Mesothelial cell of epicardium (in vitro differentiated cells): ENCODE data around the gene SLC31A2. TPM values are rescaled to one million over a fixed set of nuclear protein-coding genes. Genes with fewer than 3 reads are reported as not detected.

Source experiments
- DNase-seq, 2 experiments: peaks; one replicate each; pipeline ENCODE4 v3.0.0; 2021; ENCODE audit warnings: low spot score in 2 of 2; ENCODE audit not compliant: unreplicated experiment in 2 of 2
- H3K27ac Mint-ChIP-seq: 2 replicates; pipeline ENCODE4 v1.8.0; 2021; ENCODE audit warnings: mixed read lengths
- H3K27me3 Mint-ChIP-seq: 2 replicates; pipeline ENCODE4 v1.8.0; 2021; ENCODE audit warnings: low read depth, mixed read lengths
- H3K36me3 Mint-ChIP-seq: 2 replicates; pipeline ENCODE4 v1.8.0; 2021; ENCODE audit warnings: mixed read lengths
- H3K4me1 Mint-ChIP-seq: 2 replicates; pipeline ENCODE4 v1.8.0; 2021; ENCODE audit warnings: mixed read lengths
- H3K4me3 Mint-ChIP-seq: 2 replicates; pipeline ENCODE4 v1.8.0; 2021; ENCODE audit warnings: mild to moderate bottlenecking, moderate library complexity, mixed read lengths
- H3K9me3 Mint-ChIP-seq: 2 replicates; pipeline ENCODE4 v1.8.0; 2021; ENCODE audit warnings: mixed read lengths
- total RNA-seq: library from RNA; stranded (reverse); gene quantifications from 3 replicates; pipeline ENCODE4 v1.2.1, GENCODE V29; 2021
- TF ChIP-seq, protein P1 (sequence below): fragments of 200-600 bp; sonication (generic); IDR thresholded peaks from one replicate; pipeline ENCODE4 v1.5.0; 2021; ENCODE audit warnings: antibody characterized with exemption; ENCODE audit not compliant: unreplicated experiment

The SLC31A2 gene
- total RNA-seq, 1 donor from 2014 or later, result 8.5 TPM

DNA sequence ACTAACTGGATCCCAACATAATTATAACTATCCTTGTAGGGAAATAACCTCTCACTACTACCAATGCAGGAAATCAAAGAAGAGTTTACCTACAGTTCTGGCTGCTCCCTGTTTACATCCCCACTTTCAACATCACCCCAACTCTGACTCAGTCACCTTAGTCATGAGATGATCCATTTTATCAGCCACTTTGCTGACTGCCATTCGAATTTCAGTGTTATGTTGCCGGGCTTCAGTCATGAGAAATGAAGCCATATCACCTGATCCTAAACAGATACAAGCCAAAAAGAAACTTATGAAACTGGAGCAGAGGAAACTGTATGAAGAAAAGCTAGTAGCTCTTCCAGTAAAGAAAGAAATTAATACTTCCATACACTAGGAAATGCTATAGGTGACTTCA, 33.7 kb downstream of the SLC31A2 start:
- peaks cover 42% of the 10 kb centered on the region for H3K36me3 Mint-ChIP-seq
- H3K4me1 Mint-ChIP-seq, result no peaks in the 10 kb centered on the region
- H3K4me3 Mint-ChIP-seq, result no peak overlapping the region

DNA sequence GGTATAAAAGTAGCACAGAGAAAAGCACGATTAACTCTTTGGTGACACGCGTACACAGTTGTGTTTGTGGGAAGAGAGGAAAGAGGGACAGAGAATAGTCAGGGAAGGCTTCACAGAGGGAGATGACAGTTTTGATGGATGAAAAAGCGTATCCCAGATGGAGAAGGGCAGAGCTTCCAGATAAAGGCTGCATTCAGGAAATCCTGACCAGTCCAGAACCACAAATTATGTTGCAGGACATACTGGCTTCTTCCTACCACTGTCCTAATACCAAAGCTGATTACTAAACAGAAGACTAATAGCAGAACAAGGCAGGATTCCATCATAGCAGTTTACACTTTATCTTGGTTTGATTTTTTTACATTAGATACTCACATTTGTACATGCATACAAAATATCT, 34.5 kb downstream of the SLC31A2 start:
- H3K36me3 Mint-ChIP-seq, result peaks cover 42% of the 10 kb centered on the region
- H3K27ac Mint-ChIP-seq, result no peak overlapping the region
- no peak for DNase-seq
- TF ChIP-seq, protein P1, sequence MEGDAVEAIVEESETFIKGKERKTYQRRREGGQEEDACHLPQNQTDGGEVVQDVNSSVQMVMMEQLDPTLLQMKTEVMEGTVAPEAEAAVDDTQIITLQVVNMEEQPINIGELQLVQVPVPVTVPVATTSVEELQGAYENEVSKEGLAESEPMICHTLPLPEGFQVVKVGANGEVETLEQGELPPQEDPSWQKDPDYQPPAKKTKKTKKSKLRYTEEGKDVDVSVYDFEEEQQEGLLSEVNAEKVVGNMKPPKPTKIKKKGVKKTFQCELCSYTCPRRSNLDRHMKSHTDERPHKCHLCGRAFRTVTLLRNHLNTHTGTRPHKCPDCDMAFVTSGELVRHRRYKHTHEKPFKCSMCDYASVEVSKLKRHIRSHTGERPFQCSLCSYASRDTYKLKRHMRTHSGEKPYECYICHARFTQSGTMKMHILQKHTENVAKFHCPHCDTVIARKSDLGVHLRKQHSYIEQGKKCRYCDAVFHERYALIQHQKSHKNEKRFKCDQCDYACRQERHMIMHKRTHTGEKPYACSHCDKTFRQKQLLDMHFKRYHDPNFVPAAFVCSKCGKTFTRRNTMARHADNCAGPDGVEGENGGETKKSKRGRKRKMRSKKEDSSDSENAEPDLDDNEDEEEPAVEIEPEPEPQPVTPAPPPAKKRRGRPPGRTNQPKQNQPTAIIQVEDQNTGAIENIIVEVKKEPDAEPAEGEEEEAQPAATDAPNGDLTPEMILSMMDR, result no peak
- no peaks in the 10 kb centered on the region for H3K4me1 Mint-ChIP-seq
- H3K27me3 Mint-ChIP-seq, result no peaks in the 10 kb centered on the region
- no peaks in the 10 kb centered on the region for H3K9me3 Mint-ChIP-seq
- H3K4me3 Mint-ChIP-seq, result no peak overlapping the region

More for the DNA sequence above, 33.7 kb downstream of the SLC31A2 start:
- DNase-seq, result no peak
- H3K9me3 Mint-ChIP-seq, result no peaks in the 10 kb centered on the region
- H3K27ac Mint-ChIP-seq, result no peak overlapping the region
- H3K27me3 Mint-ChIP-seq, result no peaks in the 10 kb centered on the region
- TF ChIP-seq, protein P1, result no peak

DNA sequence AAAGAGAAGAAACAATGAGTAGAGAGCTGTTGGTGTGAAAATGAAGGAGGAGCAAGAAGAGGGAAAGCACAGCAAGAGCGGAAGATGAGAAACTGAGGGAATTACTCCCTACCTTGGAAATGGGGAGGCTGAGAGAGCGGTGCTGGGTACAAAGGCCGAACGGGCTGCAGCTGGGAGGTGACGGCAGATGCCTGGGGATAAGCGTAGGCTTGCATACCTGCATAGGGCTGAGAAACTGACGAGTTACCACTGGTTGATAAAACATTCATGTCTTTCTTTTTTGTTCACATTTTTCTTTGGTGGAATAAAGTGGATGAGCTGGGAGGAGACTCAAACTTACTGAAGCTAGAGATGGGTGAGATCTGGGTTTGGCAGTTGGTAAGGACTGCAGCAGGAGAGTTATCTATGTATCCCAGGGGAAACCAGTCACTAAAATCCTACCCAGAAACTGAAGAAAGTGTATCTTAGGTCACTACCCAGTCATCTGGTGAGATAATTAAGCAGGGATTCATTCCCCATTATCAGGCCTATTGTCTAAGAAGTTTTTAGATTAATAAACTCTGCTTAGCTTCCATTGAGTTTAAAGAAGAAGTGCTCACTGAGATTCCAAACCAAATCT, 35.4 kb downstream of the SLC31A2 start:
- Mint-ChIP-seq H3K9me3 (no peaks in the 10 kb centered on the region), H3K36me3 (peaks cover 41% of the 10 kb centered on the region), H3K4me3 (no peak overlapping the region), H3K27ac (no peak overlapping the region), H3K27me3 (no peaks in the 10 kb centered on the region), H3K4me1 (no peaks in the 10 kb centered on the region)
- no peak for DNase-seq
- TF ChIP-seq, protein P1, result no peak

DNA sequence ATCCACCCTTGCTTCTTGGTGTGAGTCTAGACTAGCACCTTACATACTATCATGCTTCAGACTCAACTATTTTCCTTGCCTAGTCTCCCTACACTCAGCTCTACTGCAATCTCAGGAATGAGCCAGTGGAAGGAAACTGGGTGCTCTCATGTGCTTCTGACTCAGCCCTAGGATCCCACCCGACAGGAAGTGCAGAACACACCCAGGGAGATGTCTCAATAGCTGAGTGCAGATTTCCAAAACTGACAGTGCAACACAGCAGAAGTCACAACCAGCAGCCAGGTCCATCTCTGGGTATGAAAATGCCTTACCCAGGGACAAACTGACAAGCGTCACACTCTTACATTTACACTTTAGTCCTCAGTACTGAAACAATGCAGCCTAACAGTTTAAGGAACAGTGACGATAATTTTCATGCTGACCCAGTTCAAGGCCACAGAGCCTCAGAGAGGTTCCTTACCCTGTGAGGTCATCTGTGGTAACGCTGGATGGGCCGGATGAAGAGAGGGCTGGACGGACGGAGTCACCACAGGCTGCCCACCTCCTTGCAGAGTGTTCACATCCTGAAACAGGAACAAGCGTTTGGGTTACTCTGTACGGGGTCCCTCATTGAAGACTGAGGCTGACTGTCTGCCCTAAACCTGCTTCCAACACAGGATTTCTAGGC, 37.3 kb downstream of the SLC31A2 start:
- H3K4me3 Mint-ChIP-seq, result no peak overlapping the region
- H3K36me3 Mint-ChIP-seq, result peaks cover 24% of the 10 kb centered on the region
- DNase-seq, result no peak
- H3K27ac Mint-ChIP-seq, result no peak overlapping the region
- H3K27me3 Mint-ChIP-seq, result no peaks in the 10 kb centered on the region
- H3K9me3 Mint-ChIP-seq, result no peaks in the 10 kb centered on the region
- TF ChIP-seq, protein P1, result no peak
- no peaks in the 10 kb centered on the region for H3K4me1 Mint-ChIP-seq

DNA sequence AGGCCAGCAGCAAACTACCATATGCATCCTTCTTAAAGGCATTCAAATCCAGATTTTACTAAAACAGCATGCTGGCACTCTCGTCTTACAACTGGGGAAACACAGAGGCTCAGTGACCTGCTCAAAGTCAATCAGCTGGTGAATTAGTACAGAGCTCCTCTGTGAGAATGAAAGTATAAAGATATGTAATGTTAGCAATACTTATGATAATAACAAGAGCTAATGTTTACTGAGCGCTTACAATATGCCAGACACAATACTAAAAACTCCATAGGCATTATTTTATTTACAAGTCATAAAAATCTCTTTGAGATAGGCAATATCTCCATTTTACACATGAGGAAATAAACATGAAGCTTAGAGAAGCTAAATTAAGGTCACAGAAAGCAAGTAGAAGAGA, 41.6 kb downstream of the SLC31A2 start:
- no peaks in the 10 kb centered on the region for H3K9me3 Mint-ChIP-seq
- TF ChIP-seq, protein P1, result no peak
- H3K36me3 Mint-ChIP-seq, result peaks cover 20% of the 10 kb centered on the region
- H3K4me3 Mint-ChIP-seq, result no peak overlapping the region
- no peak for DNase-seq
- H3K27me3 Mint-ChIP-seq, result no peaks in the 10 kb centered on the region
- no peaks in the 10 kb centered on the region for H3K4me1 Mint-ChIP-seq
- H3K27ac Mint-ChIP-seq, result no peak overlapping the region
